DOHH2 (cell line): ENCODE data around the gene SEC11C.

Source experiments
- CTCF ChIP-seq: fragments of 200-600 bp; sonication (generic); IDR thresholded peaks from one replicate; pipeline ENCODE4 v1.5.1; 2014; ENCODE audit warnings: antibody characterized with exemption, mild to moderate bottlenecking, low read depth, low read length; ENCODE audit not compliant: poor library complexity, severe bottlenecking
- EZH2phosphoT487 ChIP-seq: fragments of 200-600 bp; sonication (generic); IDR thresholded peaks from 2 replicates; pipeline ENCODE4 v1.6.1; 2017; ENCODE audit warnings: borderline replicate concordance, mild to moderate bottlenecking, antibody characterized with exemption, low read length, moderate library complexity, mixed read lengths

- no peak for TF ChIP-seq EZH2phosphoT487
- TF ChIP-seq CTCF: no peak
Measured at GRCh38 chr18:59159986-59160385, 20.3 kb downstream of the SEC11C start.
